GM23338 (cell line): ENCODE measurements around the gene MUC6. TPM values are rescaled to one million over a fixed set of nuclear protein-coding genes. Genes with fewer than 3 reads are reported as not detected.
A peak's percentile ranks its signal among the peaks of the same experiment; 100 is the strongest.
"Not testable (repeated sequence)": the region's sequence is repeated elsewhere in the genome, so short reads cannot be mapped to it uniquely, and the experiment has no call there.

ENCODE experiments used
- ATAC-seq: fragments of 200-7000 bp; cut with Tn5 transposase; 3 replicates; pipeline ENCODE4 v1.9.1; 2020
- DNase-seq: peaks from one replicate; pipeline ENCODE4 v3.0.0-alpha.2; 2015; ENCODE audit warnings: low spot score
- H2AFZ ChIP-seq: fragments of 200-600 bp; sonication (generic); 2 replicates; pipeline ENCODE4 v1.8.0; 2016; ENCODE audit warnings: antibody characterized with exemption, mild to moderate bottlenecking, moderate library complexity
- H3F3A ChIP-seq: fragments of 200-600 bp; sonication (generic); replicated peaks from 2 replicates; pipeline ENCODE4 v1.8.0; 2017; ENCODE audit warnings: antibody characterized with exemption, mixed run types, low read depth
- H3K27ac ChIP-seq: fragments of 200-600 bp; sonication (generic); 2 replicates; pipeline ENCODE4 v1.6.1; 2016; ENCODE audit warnings: low read depth
- H3K27me3 ChIP-seq: fragments of 200-600 bp; sonication (generic); 2 replicates; pipeline ENCODE4 v1.8.0; 2016; ENCODE audit warnings: mild to moderate bottlenecking, mixed run types, moderate library complexity; ENCODE audit not compliant: insufficient read depth
- H3K36me3 ChIP-seq: fragments of 200-600 bp; sonication (generic); 2 replicates; pipeline ENCODE4 v1.8.0; 2016; ENCODE audit warnings: mild to moderate bottlenecking; ENCODE audit not compliant: insufficient read depth
- H3K4me1 ChIP-seq: fragments of 200-600 bp; sonication (generic); 2 replicates; pipeline ENCODE4 v1.8.0; 2016; ENCODE audit warnings: mild to moderate bottlenecking, moderate library complexity; ENCODE audit not compliant: insufficient read depth
- H3K4me2 ChIP-seq: fragments of 200-600 bp; sonication (generic); 2 replicates; pipeline ENCODE4 v1.7.1; 2017; ENCODE audit warnings: mixed run types
- H3K4me3 ChIP-seq: fragments of 200-600 bp; sonication (generic); 2 replicates; pipeline ENCODE4 v1.6.1; 2016; ENCODE audit warnings: mixed run types
- H3K79me2 ChIP-seq: fragments of 200-600 bp; sonication (generic); replicated peaks from 2 replicates; pipeline ENCODE4 v1.8.0; 2017; ENCODE audit warnings: mild to moderate bottlenecking; ENCODE audit not compliant: insufficient read depth
- H3K9me2 ChIP-seq: fragments of 200-600 bp; sonication (generic); 2 replicates; pipeline ENCODE4 v1.8.0; 2017; ENCODE audit not compliant: insufficient read depth
- H4K20me1 ChIP-seq: fragments of 200-600 bp; sonication (generic); replicated peaks from 2 replicates; pipeline ENCODE4 v1.8.0; 2017; ENCODE audit warnings: mild to moderate bottlenecking; ENCODE audit not compliant: insufficient read depth
- H3K27ac Mint-ChIP-seq: 2 replicates; pipeline ENCODE4 v1.8.0; 2020; ENCODE audit warnings: inconsistent platforms, mild to moderate bottlenecking, moderate library complexity, mixed read lengths
- H3K27me3 Mint-ChIP-seq: 3 replicates; pipeline ENCODE4 v1.8.0; 2022; ENCODE audit warnings: low read depth, mild to moderate bottlenecking, moderate library complexity, mixed read lengths, inconsistent platforms; ENCODE audit not compliant: insufficient read depth, poor library complexity
- H3K36me3 Mint-ChIP-seq: 3 replicates; pipeline ENCODE4 v1.8.0; 2021; ENCODE audit warnings: low read depth, mild to moderate bottlenecking, inconsistent platforms, moderate library complexity, mixed read lengths
- H3K4me1 Mint-ChIP-seq: 3 replicates; pipeline ENCODE4 v1.8.0; 2020; ENCODE audit warnings: mild to moderate bottlenecking, inconsistent platforms, mixed read lengths
- H3K4me3 Mint-ChIP-seq: 3 replicates; pipeline ENCODE4 v1.8.0; 2021; ENCODE audit warnings: moderate library complexity, mild to moderate bottlenecking, inconsistent platforms, mixed read lengths
- H3K9me3 Mint-ChIP-seq: 3 replicates; pipeline ENCODE4 v1.8.0; 2020; ENCODE audit warnings: moderate library complexity, mild to moderate bottlenecking, inconsistent platforms, mixed read lengths
- CREB1 ChIP-seq: fragments of 250-450 bp; sonication (Bioruptor Pico); IDR thresholded peaks from 2 replicates; pipeline ENCODE4 v1.5.0; 2020; ENCODE audit warnings: low read depth, mild to moderate bottlenecking, moderate library complexity
- EZH2 ChIP-seq: fragments of 200-600 bp; sonication (generic); IDR thresholded peaks from one replicate; pipeline ENCODE4 v1.8.0; 2017; ENCODE audit warnings: antibody characterized with exemption, mild to moderate bottlenecking, low read depth; ENCODE audit not compliant: unreplicated experiment
- JUNB ChIP-seq: IDR thresholded peaks from one replicate; pipeline ENCODE4 v1.6.1; 2016; ENCODE audit warnings: antibody characterized with exemption; ENCODE audit not compliant: unreplicated experiment
- POLR2AphosphoS5 ChIP-seq: IDR thresholded peaks from 2 replicates; pipeline ENCODE4 v1.6.1; 2016; ENCODE audit warnings: antibody characterized with exemption, low read depth
- polyA plus RNA-seq: library from polyadenylated mRNA; unstranded; fragments of >200 nt; fragmentation: Nextera tagmentation; extraction: Ambion mirVana; gene quantifications from 2 replicates; pipeline ENCODE4 v1.2.1, GENCODE V29; 2016
- total RNA-seq: library from RNA; depleted of rRNA; stranded (reverse); fragments of >200 nt; shearing (Covaris generic); gene quantifications from 2 replicates; pipeline ENCODE4 v1.2.3, GENCODE V29; 2014
- TF ChIP-seq, protein P1 (sequence below): IDR thresholded peaks from one replicate; pipeline ENCODE4 v1.6.1; 2018; ENCODE audit warnings: antibody characterized with exemption; ENCODE audit not compliant: unreplicated experiment

MUC6 gene
- total and polyA plus RNA-seq, 2 experiments from 2014 or later: not detected

- H2AFZ ChIP-seq: no peak overlapping the region
- no peaks in the 10 kb centered on the region for H3K27me3 ChIP-seq
- H3K27ac ChIP-seq: no peak overlapping the region
- peaks cover 17% of the 10 kb centered on the region for H3K27me3 Mint-ChIP-seq
- no peak overlapping the region for H3K27ac Mint-ChIP-seq
- no peaks in the 10 kb centered on the region for H3K9me2 ChIP-seq
- H3K36me3 ChIP-seq: no peaks in the 10 kb centered on the region
- H3K9me3 Mint-ChIP-seq: peaks cover 23% of the 10 kb centered on the region
- H3K79me2 ChIP-seq: no peaks in the 10 kb centered on the region
- H3K4me1 Mint-ChIP-seq: no peaks in the 10 kb centered on the region
- no peak overlapping the region; the same call in 2 of the 3 replicates for H3K4me3 Mint-ChIP-seq
- H4K20me1 ChIP-seq: no peaks in the 10 kb centered on the region
- no peak for TF ChIP-seq EZH2
- no peak for TF ChIP-seq CREB1
- TF ChIP-seq JUNB: no peak
- ATAC-seq: no peak
- H3F3A ChIP-seq: no peaks in the 10 kb centered on the region
- no peak overlapping the region for H3K4me3 ChIP-seq
- H3K4me2 ChIP-seq: no peak overlapping the region
- no peak for DNase-seq
- H3K4me1 ChIP-seq: no peaks in the 10 kb centered on the region
- H3K36me3 Mint-ChIP-seq: peaks cover 18% of the 10 kb centered on the region
Observed at GRCh38 chr11:1017269-1018005, 19.1 kb downstream of the MUC6 start.

GRCh38 chr11:1016610-1017126 is 19.9 kb downstream of the MUC6 start:
- not testable (repeated sequence) for H3K4me1 ChIP-seq, H3K27ac ChIP-seq, ATAC-seq, H3K4me2 ChIP-seq, H3K4me3 Mint-ChIP-seq, H2AFZ ChIP-seq, H3K9me2 ChIP-seq, H3F3A ChIP-seq, H4K20me1 ChIP-seq, H3K36me3 ChIP-seq, H3K4me3 ChIP-seq, H3K4me1 Mint-ChIP-seq, H3K27me3 ChIP-seq, H3K79me2 ChIP-seq, DNase-seq, H3K27ac Mint-ChIP-seq
- peaks cover 21% of the 10 kb centered on the region for H3K36me3 Mint-ChIP-seq
- H3K27me3 Mint-ChIP-seq: peaks cover 15% of the 10 kb centered on the region
- peaks cover 23% of the 10 kb centered on the region for H3K9me3 Mint-ChIP-seq

DNA sequence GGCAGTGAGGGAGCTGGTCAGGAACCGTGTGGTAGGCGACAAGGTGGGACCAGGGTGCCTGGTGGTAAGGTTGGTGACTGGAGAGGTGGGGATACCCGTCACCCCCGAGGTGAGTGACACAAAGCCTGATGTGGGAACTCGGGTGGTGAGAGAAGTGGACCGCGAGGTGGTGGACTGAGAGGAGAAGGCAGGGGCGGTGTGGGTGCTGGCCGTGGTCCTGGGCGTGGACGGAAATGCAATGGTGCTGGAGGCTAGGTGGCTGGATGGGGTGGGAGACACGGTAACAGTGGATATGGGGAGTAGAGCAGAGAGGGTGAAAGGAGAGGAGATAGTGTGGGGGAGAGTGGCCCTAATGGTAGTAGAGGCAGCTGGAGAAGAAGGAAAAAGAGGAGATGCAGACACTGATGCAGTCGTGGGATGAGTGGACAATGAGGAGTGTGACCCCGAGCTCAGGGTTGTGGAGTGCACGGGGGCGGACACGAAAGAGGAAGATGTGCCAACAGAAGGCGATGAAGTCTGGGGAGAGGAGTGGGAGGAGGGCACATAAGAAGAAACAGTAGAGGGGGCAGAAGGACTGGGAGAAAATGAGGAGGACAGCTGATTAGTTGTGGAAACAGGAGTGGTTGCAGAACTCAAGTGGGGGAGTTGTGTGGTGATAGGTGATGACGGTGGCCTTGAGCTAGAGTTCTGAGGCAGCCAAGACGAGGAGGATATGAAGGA is 20.5 kb downstream of the MUC6 start:
- H3K36me3 ChIP-seq: no peaks in the 10 kb centered on the region
- no peaks in the 10 kb centered on the region for H3F3A ChIP-seq
- peaks cover 23% of the 10 kb centered on the region for H3K9me3 Mint-ChIP-seq
- no peaks in the 10 kb centered on the region for H3K9me2 ChIP-seq
- H4K20me1 ChIP-seq: no peaks in the 10 kb centered on the region
- no peaks in the 10 kb centered on the region for H3K4me1 ChIP-seq
- H3K27me3 ChIP-seq: no peaks in the 10 kb centered on the region
- DNase-seq (no peak), ATAC-seq (no peak)
- H3K27ac ChIP-seq: no peak overlapping the region
- H3K4me3 Mint-ChIP-seq: no peak overlapping the region
- no peak overlapping the region for H3K4me2 ChIP-seq
- peaks cover 21% of the 10 kb centered on the region for H3K36me3 Mint-ChIP-seq
- H3K4me3 ChIP-seq: no peak overlapping the region
- H3K79me2 ChIP-seq: no peaks in the 10 kb centered on the region
- H2AFZ ChIP-seq: no peak overlapping the region
- H3K27me3 Mint-ChIP-seq: peaks cover 15% of the 10 kb centered on the region
- H3K27ac Mint-ChIP-seq: no peak overlapping the region
- no peaks in the 10 kb centered on the region for H3K4me1 Mint-ChIP-seq
- no peak for TF ChIP-seq POLR2AphosphoS5
- TF ChIP-seq, protein P1, sequence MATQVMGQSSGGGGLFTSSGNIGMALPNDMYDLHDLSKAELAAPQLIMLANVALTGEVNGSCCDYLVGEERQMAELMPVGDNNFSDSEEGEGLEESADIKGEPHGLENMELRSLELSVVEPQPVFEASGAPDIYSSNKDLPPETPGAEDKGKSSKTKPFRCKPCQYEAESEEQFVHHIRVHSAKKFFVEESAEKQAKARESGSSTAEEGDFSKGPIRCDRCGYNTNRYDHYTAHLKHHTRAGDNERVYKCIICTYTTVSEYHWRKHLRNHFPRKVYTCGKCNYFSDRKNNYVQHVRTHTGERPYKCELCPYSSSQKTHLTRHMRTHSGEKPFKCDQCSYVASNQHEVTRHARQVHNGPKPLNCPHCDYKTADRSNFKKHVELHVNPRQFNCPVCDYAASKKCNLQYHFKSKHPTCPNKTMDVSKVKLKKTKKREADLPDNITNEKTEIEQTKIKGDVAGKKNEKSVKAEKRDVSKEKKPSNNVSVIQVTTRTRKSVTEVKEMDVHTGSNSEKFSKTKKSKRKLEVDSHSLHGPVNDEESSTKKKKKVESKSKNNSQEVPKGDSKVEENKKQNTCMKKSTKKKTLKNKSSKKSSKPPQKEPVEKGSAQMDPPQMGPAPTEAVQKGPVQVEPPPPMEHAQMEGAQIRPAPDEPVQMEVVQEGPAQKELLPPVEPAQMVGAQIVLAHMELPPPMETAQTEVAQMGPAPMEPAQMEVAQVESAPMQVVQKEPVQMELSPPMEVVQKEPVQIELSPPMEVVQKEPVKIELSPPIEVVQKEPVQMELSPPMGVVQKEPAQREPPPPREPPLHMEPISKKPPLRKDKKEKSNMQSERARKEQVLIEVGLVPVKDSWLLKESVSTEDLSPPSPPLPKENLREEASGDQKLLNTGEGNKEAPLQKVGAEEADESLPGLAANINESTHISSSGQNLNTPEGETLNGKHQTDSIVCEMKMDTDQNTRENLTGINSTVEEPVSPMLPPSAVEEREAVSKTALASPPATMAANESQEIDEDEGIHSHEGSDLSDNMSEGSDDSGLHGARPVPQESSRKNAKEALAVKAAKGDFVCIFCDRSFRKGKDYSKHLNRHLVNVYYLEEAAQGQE: peak; percentile 45
